H1 (cell line): ENCODE results near the gene OR4K5. TPM values are rescaled to one million over a fixed set of nuclear protein-coding genes. Genes with fewer than 3 reads are reported as not detected.

Experiments
- CTCF ChIA-PET: fragments of 300-600 bp; sonication (Branson Sonifier 250); formaldehyde crosslinking; loops from one replicate; lab custom pipeline; 2021; ENCODE audit not compliant: partially characterized antibody; lab: Charles Lee
- POLR2A ChIA-PET: fragments of 300-600 bp; sonication (Branson Sonifier 250); formaldehyde crosslinking; loops from one replicate; lab custom pipeline; 2021; ENCODE audit warnings: inconsistent platforms; ENCODE audit not compliant: partially characterized antibody; lab: Charles Lee
- DNase-seq, 2 experiments: peaks; one replicate each; pipeline versions ENCODE4 v3.0.0 to v3.0.0-alpha.2; 2010 to 2022; ENCODE audit warnings: low spot score in 2 of 2, low read depth in 1 of 2, mixed read lengths in 1 of 2
- FAIRE-seq: peaks from 2 replicates; lab custom pipeline; 2011; peaks lifted over from hg19 to GRCh38; lab: Jason Lieb, UNC
- H2AFZ ChIP-seq: 2 replicates; pipeline ENCODE4 v1.8.1; 2012; ENCODE audit warnings: low read length, inconsistent platforms
- H2AK5ac ChIP-seq: 2 replicates; pipeline ENCODE4 v1.6.1; 2013; ENCODE audit warnings: low read depth, low read length
- H2BK120ac ChIP-seq: replicated peaks from 2 replicates; pipeline ENCODE3; 2013; ENCODE audit warnings: low read depth, low read length, inconsistent platforms
- H2BK12ac ChIP-seq: 2 replicates; pipeline ENCODE4 v1.6.1; 2013; ENCODE audit warnings: low read depth, low read length
- H2BK15ac ChIP-seq: 2 replicates; pipeline ENCODE4 v1.6.1; 2013; ENCODE audit warnings: low read length
- H2BK20ac ChIP-seq: 2 replicates; pipeline ENCODE4 v1.6.1; 2013; ENCODE audit warnings: low read length
- H2BK5ac ChIP-seq: 2 replicates; pipeline ENCODE4 v1.6.1; 2013; ENCODE audit warnings: low read depth, low read length
- H3K14ac ChIP-seq: 2 replicates; pipeline ENCODE4 v1.6.1; 2013; ENCODE audit warnings: inconsistent platforms; ENCODE audit not compliant: insufficient read length
- H3K18ac ChIP-seq: 2 replicates; pipeline ENCODE4 v1.6.1; 2013; ENCODE audit warnings: low read length; ENCODE audit errors: extremely low read depth
- H3K23ac ChIP-seq: 2 replicates; pipeline ENCODE4 v1.6.1; 2013; ENCODE audit warnings: inconsistent platforms; ENCODE audit not compliant: insufficient read length
- H3K23me2 ChIP-seq: 2 replicates; pipeline ENCODE4 v1.6.1; 2013; ENCODE audit warnings: low read depth, low read length
- H3K27ac ChIP-seq: 2 replicates; pipeline ENCODE4 v1.6.1; 2011; ENCODE audit warnings: low read depth, low read length, inconsistent platforms
- H3K27me3 ChIP-seq, 4 experiments: replicated peaks in 1 of 4; 1 replicate in 1 of 4; 2 replicates in 3 of 4; pipeline versions ENCODE4 v1.6.1 to v1.8.1; 2011 to 2013; ENCODE audit warnings: low read length in 3 of 4, mild to moderate bottlenecking in 3 of 4, inconsistent platforms in 2 of 4, mixed read lengths in 2 of 4, moderate library complexity in 1 of 4; ENCODE audit not compliant: control insufficient read depth in 3 of 4, insufficient read depth in 3 of 4; ENCODE audit errors: extremely low read depth in 1 of 4
- H3K36me3 ChIP-seq, 4 experiments: 2 replicates each; pipeline versions ENCODE4 v1.6.1 to v1.8.1; 2011 to 2013; ENCODE audit warnings: mild to moderate bottlenecking in 4 of 4, low read length in 3 of 4, moderate library complexity in 2 of 4, control low read depth in 1 of 4, inconsistent platforms in 1 of 4; ENCODE audit not compliant: insufficient read depth in 4 of 4, control insufficient read depth in 2 of 4
- H3K4ac ChIP-seq: replicated peaks from 2 replicates; pipeline ENCODE3; 2013; ENCODE audit warnings: low read length, low read depth, mixed read lengths, inconsistent platforms; ENCODE audit not compliant: insufficient read length
- H3K4me1 ChIP-seq, 4 experiments: replicated peaks in 1 of 4; 1 replicate in 1 of 4; 2 replicates in 3 of 4; pipeline versions ENCODE4 v1.6.1 to v1.8.1; 2011 to 2013; ENCODE audit warnings: low read length in 3 of 4, inconsistent platforms in 2 of 4, mixed read lengths in 1 of 4; ENCODE audit not compliant: insufficient read depth in 4 of 4, control insufficient read depth in 3 of 4
- H3K4me2 ChIP-seq, 2 experiments: 2 replicates each; pipeline versions ENCODE4 v1.6.1 to v1.8.1; 2011 to 2013; ENCODE audit warnings: low read depth in 2 of 2, low read length in 2 of 2, control low read depth in 1 of 2, inconsistent platforms in 1 of 2, mild to moderate bottlenecking in 1 of 2; ENCODE audit not compliant: insufficient read depth in 1 of 2
- H3K4me3 ChIP-seq, 4 experiments: fragments of 200-600, 300-600 bp in 1 of 4; sonication (generic), shearing (Covaris generic), sonication (Bioruptor Twin) in 1 of 4; 2 replicates each; pipeline versions ENCODE4 v1.5.1 to v1.8.1; 2011 to 2016; ENCODE audit warnings: low read length in 4 of 4, low read depth in 3 of 4, control low read depth in 2 of 4, inconsistent platforms in 2 of 4, mild to moderate bottlenecking in 2 of 4, mixed read lengths in 1 of 4, moderate library complexity in 1 of 4; ENCODE audit not compliant: insufficient read depth in 2 of 4; ENCODE audit errors: extremely low read depth in 1 of 4
- H3K56ac ChIP-seq: replicated peaks from 2 replicates; pipeline ENCODE3; 2013; ENCODE audit warnings: low read depth, mild to moderate bottlenecking, mixed read lengths, low read length, inconsistent platforms; ENCODE audit not compliant: insufficient read length
- H3K79me1 ChIP-seq: 2 replicates; pipeline ENCODE4 v1.6.1; 2013; ENCODE audit warnings: low read depth, low read length, control low read depth
- H3K79me2 ChIP-seq, 2 experiments: 2 replicates each; pipeline versions ENCODE4 v1.6.1 to v1.8.1; 2012 to 2013; ENCODE audit warnings: low read length in 2 of 2, mild to moderate bottlenecking in 2 of 2, inconsistent platforms in 1 of 2; ENCODE audit not compliant: insufficient read depth in 2 of 2, control insufficient read depth in 1 of 2
- H3K9ac ChIP-seq, 4 experiments: replicated peaks in 1 of 4; 1 replicate in 1 of 4; 2 replicates in 3 of 4; pipeline versions ENCODE4 v1.6.1 to v1.8.1; 2011 to 2013; ENCODE audit warnings: low read depth in 3 of 4, low read length in 3 of 4, control low read depth in 2 of 4, mild to moderate bottlenecking in 2 of 4, moderate library complexity in 2 of 4, inconsistent platforms in 1 of 4; ENCODE audit errors: extremely low read depth in 1 of 4
- H3K9me3 ChIP-seq, 2 experiments: 2 replicates each; pipeline versions ENCODE4 v1.6.1 to v1.8.1; 2012 to 2013; ENCODE audit warnings: mild to moderate bottlenecking in 2 of 2, moderate library complexity in 2 of 2, control low read depth in 1 of 2, inconsistent platforms in 1 of 2, low read depth in 1 of 2, low read length in 1 of 2, mixed read lengths in 1 of 2; ENCODE audit not compliant: insufficient read depth in 2 of 2
- H4K20me1 ChIP-seq, 2 experiments: replicated peaks in 1 of 2; 2 replicates each; pipeline versions ENCODE3 to v1.8.1; 2011 to 2013; ENCODE audit warnings: inconsistent platforms in 2 of 2, low read length in 2 of 2, mild to moderate bottlenecking in 1 of 2; ENCODE audit not compliant: insufficient read depth in 2 of 2, control insufficient read depth in 1 of 2
- H4K5ac ChIP-seq: 2 replicates; pipeline ENCODE4 v1.6.1; 2013; ENCODE audit warnings: low read length, low read depth, mixed read lengths, inconsistent platforms; ENCODE audit not compliant: insufficient read length
- H4K8ac ChIP-seq: 2 replicates; pipeline ENCODE4 v1.8.0; 2013; ENCODE audit warnings: mild to moderate bottlenecking, moderate library complexity, low read length, inconsistent platforms; ENCODE audit not compliant: insufficient read depth; ENCODE audit errors: extremely low read depth
- H4K91ac ChIP-seq: replicated peaks from 2 replicates; pipeline ENCODE3; 2013; ENCODE audit warnings: low read length, mixed read lengths, inconsistent platforms; ENCODE audit not compliant: insufficient read length
- CTBP2 ChIP-seq: IDR thresholded peaks from 2 replicates; pipeline ENCODE4 v1.7.0; 2011; ENCODE audit warnings: borderline replicate concordance, mild to moderate bottlenecking, moderate library complexity, mixed read lengths, low read length; ENCODE audit not compliant: insufficient read depth, insufficient read length
- FOSL1 ChIP-seq: IDR thresholded peaks from 2 replicates; pipeline ENCODE4 v1.6.1; 2011; ENCODE audit warnings: mild to moderate bottlenecking, low read depth, low read length, moderate library complexity; ENCODE audit not compliant: insufficient read depth
- GABPA ChIP-seq: IDR thresholded peaks from 2 replicates; pipeline ENCODE4 v1.6.1; 2011; ENCODE audit warnings: mild to moderate bottlenecking, low read length, moderate library complexity, borderline replicate concordance; ENCODE audit not compliant: insufficient read depth
- GTF2F1 ChIP-seq: IDR thresholded peaks from 2 replicates; pipeline ENCODE4 v1.6.1; 2012; ENCODE audit warnings: low read depth, low read length, improper control_type of control experiment, borderline replicate concordance
- HDAC6 ChIP-seq: IDR thresholded peaks from one replicate; pipeline ENCODE4 v1.7.1; 2012; ENCODE audit warnings: low read depth, mild to moderate bottlenecking, inconsistent platforms, low read length, moderate library complexity
- JUND ChIP-seq: IDR thresholded peaks from 2 replicates; pipeline ENCODE4 v1.6.1; 2011; ENCODE audit warnings: mild to moderate bottlenecking, improper control_type of control experiment, low read length
- MAFK ChIP-seq: IDR thresholded peaks from 2 replicates; pipeline ENCODE4 v1.6.1; 2012; ENCODE audit warnings: low read depth, mild to moderate bottlenecking, improper control_type of control experiment, low read length
- RFX5 ChIP-seq: IDR thresholded peaks from 2 replicates; pipeline ENCODE4 v1.6.1; 2011; ENCODE audit warnings: low read depth, low read length, improper control_type of control experiment, borderline replicate concordance
- RNF2 ChIP-seq: fragments of 200-900, 300-1000 bp; sonication (generic); IDR thresholded peaks from 2 replicates; pipeline ENCODE4 v1.7.1; 2016; ENCODE audit warnings: borderline replicate concordance, low read depth, mild to moderate bottlenecking, antibody characterized with exemption, low read length; ENCODE audit not compliant: poor library complexity, severe bottlenecking; ENCODE audit errors: missing control alignments
- SRF ChIP-seq: IDR thresholded peaks from 2 replicates; pipeline ENCODE4 v1.6.1; 2011; ENCODE audit warnings: mild to moderate bottlenecking, low read depth, low read length, moderate library complexity
- TEAD4 ChIP-seq: IDR thresholded peaks from 2 replicates; pipeline ENCODE4 v1.6.1; 2012; ENCODE audit warnings: low read depth, low read length, inconsistent platforms, mixed read lengths
- WGBS, 2 experiments: shearing (Covaris generic) in 1 of 2; methylation state at CpG; one replicate each; pipeline versions ENCODE4 v1.1.6 to v1.1.7; 2013 to 2015; ENCODE audit warnings: low lambda C conversion rate in 2 of 2, mixed read lengths in 2 of 2, inconsistent platforms in 1 of 2, low coverage in 1 of 2, missing lambda C conversion rate in 1 of 2; ENCODE audit not compliant: insufficient replicate concordance in 2 of 2, insufficient coverage in 1 of 2, insufficient read length in 1 of 2; ENCODE audit errors: extremely low coverage in 1 of 2, missing lambda C conversion rate in 1 of 2; 5-methylcytosine and 5-hydroxymethylcytosine counted together
- polyA plus RNA-seq, 7 experiments: library from polyadenylated mRNA; depleted of rRNA in 3 of 7; stranded (reverse) in 5 of 7; unstranded in 2 of 7; fragments of >200 nt in 5 of 7; fragments of 200-250 nt in 2 of 7; gene quantifications; 1 replicate in 5 of 7; 2 replicates in 1 of 7; 4 replicates in 1 of 7; pipeline versions ENCODE4 v1.2.1 to v1.2.3, GENCODE V29; 2011 to 2013; ENCODE audit warnings: missing spikeins in 2 of 7, mixed read lengths in 2 of 7
- total RNA-seq: library from RNA; stranded (reverse); fragmentation: NEBNext Ultra II Directional; extraction: Animal tissue kit (Norgen Biotek cat#: 25700); gene quantifications from 2 replicates; pipeline ENCODE4 v1.2.1, GENCODE V29; 2021
- TF ChIP-seq, protein P1 (sequence below), 3 experiments: IDR thresholded peaks; 1 replicate in 2 of 3; 2 replicates in 1 of 3; pipeline versions ENCODE4 v1.5.1 to v1.6.1; 2011; ENCODE audit warnings: low read length in 3 of 3, mild to moderate bottlenecking in 3 of 3, inconsistent platforms in 2 of 3, low read depth in 1 of 3, moderate library complexity in 1 of 3; ENCODE audit not compliant: insufficient read depth in 1 of 3; ENCODE audit errors: control extremely low read depth in 1 of 3

Gene OR4K5
- total and polyA plus RNA-seq, 2 of the 8 experiments (the other 6 are each of a cell fraction or from before 2014, with no cell fraction given): not detected

DNA sequence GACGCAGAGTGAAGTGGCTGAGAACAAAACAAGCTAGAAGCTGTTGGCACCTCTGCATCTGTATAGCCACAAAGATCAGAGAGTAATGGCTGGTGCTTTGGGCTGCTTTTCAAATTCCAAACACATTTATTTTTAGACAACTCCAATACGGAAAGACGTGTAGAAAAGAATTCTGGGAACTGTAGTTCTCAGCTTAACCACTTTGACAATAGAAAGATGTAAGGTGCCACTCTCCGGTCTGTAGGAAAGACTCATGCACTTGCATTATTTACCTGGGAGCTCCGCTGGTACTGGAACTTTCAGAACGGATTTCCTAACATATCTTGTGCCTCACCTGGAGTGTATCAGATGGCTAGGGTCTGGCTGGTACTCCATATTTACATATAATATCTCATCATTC is 47.2 kb upstream of the OR4K5 start:
- no peak overlapping the region for H3K23ac ChIP-seq
- no peak overlapping the region for H4K91ac ChIP-seq
- ChIA-PET CTCF (no interaction called here), POLR2A (no interaction called here)
- no peak overlapping the region for H2BK20ac ChIP-seq
- H3K18ac ChIP-seq: no peak overlapping the region
- H4K5ac ChIP-seq: no peak overlapping the region
- no peak overlapping the region for H2AK5ac ChIP-seq
- no peak overlapping the region for H3K9ac ChIP-seq
- peaks cover 42 to 54% of the 10 kb centered on the region in 2 experiments for H3K9me3 ChIP-seq
- H3K4me2 ChIP-seq: no peak overlapping the region
- FAIRE-seq: no peak
- TF ChIP-seq FOSL1: no peak
- TF ChIP-seq RFX5: no peak
- no peak for TF ChIP-seq RNF2
- TF ChIP-seq CTBP2: no peak
- TF ChIP-seq, protein P1, sequence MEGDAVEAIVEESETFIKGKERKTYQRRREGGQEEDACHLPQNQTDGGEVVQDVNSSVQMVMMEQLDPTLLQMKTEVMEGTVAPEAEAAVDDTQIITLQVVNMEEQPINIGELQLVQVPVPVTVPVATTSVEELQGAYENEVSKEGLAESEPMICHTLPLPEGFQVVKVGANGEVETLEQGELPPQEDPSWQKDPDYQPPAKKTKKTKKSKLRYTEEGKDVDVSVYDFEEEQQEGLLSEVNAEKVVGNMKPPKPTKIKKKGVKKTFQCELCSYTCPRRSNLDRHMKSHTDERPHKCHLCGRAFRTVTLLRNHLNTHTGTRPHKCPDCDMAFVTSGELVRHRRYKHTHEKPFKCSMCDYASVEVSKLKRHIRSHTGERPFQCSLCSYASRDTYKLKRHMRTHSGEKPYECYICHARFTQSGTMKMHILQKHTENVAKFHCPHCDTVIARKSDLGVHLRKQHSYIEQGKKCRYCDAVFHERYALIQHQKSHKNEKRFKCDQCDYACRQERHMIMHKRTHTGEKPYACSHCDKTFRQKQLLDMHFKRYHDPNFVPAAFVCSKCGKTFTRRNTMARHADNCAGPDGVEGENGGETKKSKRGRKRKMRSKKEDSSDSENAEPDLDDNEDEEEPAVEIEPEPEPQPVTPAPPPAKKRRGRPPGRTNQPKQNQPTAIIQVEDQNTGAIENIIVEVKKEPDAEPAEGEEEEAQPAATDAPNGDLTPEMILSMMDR (IDR thresholded peaks at IDR 0.05; ENCODE audit: control extremely low read depth in 1 of 3, insufficient read depth in 1 of 3, low read depth in 1 of 3, low read length in 3 of 3): no peak
- no peak for TF ChIP-seq GABPA
- no peak for TF ChIP-seq HDAC6
- TF ChIP-seq GTF2F1: no peak
- no peak for TF ChIP-seq SRF
- TF ChIP-seq TEAD4: no peak
- TF ChIP-seq MAFK: no peak
- no peak for TF ChIP-seq JUND
- no peak overlapping the region for H3K4me3 ChIP-seq
- no peaks in the 10 kb centered on the region for H3K79me1 ChIP-seq
- H3K27me3 ChIP-seq: no peaks in the 10 kb centered on the region
- H4K8ac ChIP-seq: no peak overlapping the region
- H4K20me1 ChIP-seq: no peaks in the 10 kb centered on the region
- H2BK12ac ChIP-seq: no peak overlapping the region
- no peak overlapping the region for H3K27ac ChIP-seq
- no peak overlapping the region for H3K56ac ChIP-seq
- no peak overlapping the region for H2BK120ac ChIP-seq
- no peak overlapping the region for H2BK5ac ChIP-seq
- no peaks in the 10 kb centered on the region for H3K79me2 ChIP-seq
- 68% methylated on average over 6 of the region's 6 CpGs; no CpG with 5 or more reads in 1 of the 2 experiments for WGBS, 2 experiments
- no peak overlapping the region for H3K14ac ChIP-seq
- H2BK15ac ChIP-seq: no peak overlapping the region
- H3K4me1 ChIP-seq: no peaks in the 10 kb centered on the region
- H3K23me2 ChIP-seq: no peaks in the 10 kb centered on the region
- H3K36me3 ChIP-seq: no peaks in the 10 kb centered on the region
- no peak overlapping the region for H2AFZ ChIP-seq
- no peak overlapping the region for H3K4ac ChIP-seq
- DNase-seq: no peak
